Measurements from ENCODE around the gene SCD. TPM values are rescaled to one million over a fixed set of nuclear protein-coding genes. Genes with fewer than 3 reads are reported as not detected.

The SCD gene
- total and polyA plus RNA-seq, 2 of the 13 experiments (the other 11 are each of a cell fraction or from before 2014, with no cell fraction given), result 492 to 512 TPM

DNA sequence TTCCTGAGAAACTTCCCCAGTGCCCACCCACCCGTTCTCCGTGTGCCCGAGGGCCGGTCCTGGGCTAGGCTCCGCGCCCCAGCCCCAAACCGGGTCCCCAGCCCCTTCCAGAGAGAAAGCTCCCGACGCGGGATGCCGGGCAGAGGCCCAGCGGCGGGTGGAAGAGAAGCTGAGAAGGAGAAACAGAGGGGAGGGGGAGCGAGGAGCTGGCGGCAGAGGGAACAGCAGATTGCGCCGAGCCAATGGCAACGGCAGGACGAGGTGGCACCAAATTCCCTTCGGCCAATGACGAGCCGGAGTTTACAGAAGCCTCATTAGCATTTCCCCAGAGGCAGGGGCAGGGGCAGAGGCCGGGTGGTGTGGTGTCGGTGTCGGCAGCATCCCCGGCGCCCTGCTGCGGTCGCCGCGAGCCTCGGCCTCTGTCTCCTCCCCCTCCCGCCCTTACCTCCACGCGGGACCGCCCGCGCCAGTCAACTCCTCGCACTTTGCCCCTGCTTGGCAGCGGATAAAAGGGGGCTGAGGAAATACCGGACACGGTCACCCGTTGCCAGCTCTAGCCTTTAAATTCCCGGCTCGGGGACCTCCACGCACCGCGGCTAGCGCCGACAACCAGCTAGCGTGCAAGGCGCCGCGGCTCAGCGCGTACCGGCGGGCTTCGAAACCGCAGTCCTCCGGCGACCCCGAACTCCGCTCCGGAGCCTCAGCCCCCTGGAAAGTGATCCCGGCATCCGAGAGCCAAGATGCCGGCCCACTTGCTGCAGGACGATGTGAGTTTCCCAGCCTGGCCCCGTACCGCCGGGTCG is at the start of gene SCD (continued):
- TF ChIP-seq ZNF546 (CRISPR knock-in tag; conservative IDR thresholded peaks at IDR 0.05) (0 out of 2 replicates have a peak, but pooled peaks have one; percentile 71), MXD4 (CRISPR knock-in tag; IDR thresholded peaks at IDR 0.05) (peak; percentile 18), ZNF670 (CRISPR knock-in tag; IDR thresholded peaks at IDR 0.05; ENCODE audit: borderline replicate concordance) (no peak), SATB2 (CRISPR knock-in tag; IDR thresholded peaks at IDR 0.05) (no peak), SIN3B (IDR thresholded peaks at IDR 0.05; ENCODE audit: low read length) (peak; percentile 33; the same call in 1 of the 2 replicates), KDM5A (IDR thresholded peaks at IDR 0.05; ENCODE audit: borderline replicate concordance, low read length) (0 out of 2 replicates have a peak, but pooled peaks have one; percentile 4), ZNF788 (CRISPR knock-in tag; IDR thresholded peaks at IDR 0.05; ENCODE audit: borderline replicate concordance) (no peak), MLLT10 (CRISPR knock-in tag; IDR thresholded peaks at IDR 0.05) (peak; percentile 82), FOXA1 (IDR thresholded peaks at IDR 0.05) (no peak), FOXA1 (CRISPR knock-in tag; IDR thresholded peaks at IDR 0.05) (no peak), HHEX (CRISPR knock-in tag; IDR thresholded peaks at IDR 0.05) (no peak), ZBTB3 (CRISPR knock-in tag; IDR thresholded peaks at IDR 0.05; ENCODE audit: borderline replicate concordance, low read depth) (no peak), TARDBP (CRISPR knock-in tag; IDR thresholded peaks at IDR 0.05) (no peak; the same call in 1 of the 2 replicates), ASH2L (IDR thresholded peaks at IDR 0.05; ENCODE audit: insufficient read length, low read depth, low read length) (peak; percentile 63), STAG1 (CRISPR knock-in tag; IDR thresholded peaks at IDR 0.05) (no peak), ZNF737 (CRISPR knock-in tag; IDR thresholded peaks at IDR 0.05; ENCODE audit: borderline replicate concordance) (peak; percentile 32; the same call in 1 of the 2 replicates), ZZZ3 (CRISPR knock-in tag; IDR thresholded peaks at IDR 0.05; ENCODE audit: borderline replicate concordance) (0 out of 2 replicates have a peak, but pooled peaks have one; percentile 1), FOXC1 (CRISPR knock-in tag; IDR thresholded peaks at IDR 0.05; ENCODE audit: borderline replicate concordance) (no peak; the same call in 1 of the 2 replicates)
- TF ChIP-seq, protein P1, sequence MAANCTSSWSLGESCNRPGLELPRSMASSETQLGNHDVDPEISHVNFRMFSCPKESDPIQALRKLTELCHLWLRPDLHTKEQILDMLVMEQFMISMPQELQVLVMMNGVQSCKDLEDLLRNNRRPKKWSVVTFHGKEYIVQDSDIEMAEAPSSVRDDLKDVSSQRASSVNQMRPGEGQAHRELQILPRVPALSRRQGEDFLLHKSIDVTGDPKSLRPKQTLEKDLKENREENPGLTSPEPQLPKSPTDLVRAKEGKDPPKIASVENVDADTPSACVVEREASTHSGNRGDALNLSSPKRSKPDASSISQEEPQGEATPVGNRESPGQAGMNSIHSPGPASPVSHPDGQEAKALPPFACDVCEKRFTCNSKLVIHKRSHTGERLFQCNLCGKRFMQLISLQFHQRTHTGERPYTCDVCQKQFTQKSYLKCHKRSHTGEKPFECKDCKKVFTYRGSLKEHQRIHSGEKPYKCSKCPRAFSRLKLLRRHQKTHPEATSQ (CRISPR knock-in tag; IDR thresholded peaks at IDR 0.05; ENCODE audit: borderline replicate concordance), result peak; percentile 59; the same call in 1 of the 2 replicates
- TF ChIP-seq, protein P2, sequence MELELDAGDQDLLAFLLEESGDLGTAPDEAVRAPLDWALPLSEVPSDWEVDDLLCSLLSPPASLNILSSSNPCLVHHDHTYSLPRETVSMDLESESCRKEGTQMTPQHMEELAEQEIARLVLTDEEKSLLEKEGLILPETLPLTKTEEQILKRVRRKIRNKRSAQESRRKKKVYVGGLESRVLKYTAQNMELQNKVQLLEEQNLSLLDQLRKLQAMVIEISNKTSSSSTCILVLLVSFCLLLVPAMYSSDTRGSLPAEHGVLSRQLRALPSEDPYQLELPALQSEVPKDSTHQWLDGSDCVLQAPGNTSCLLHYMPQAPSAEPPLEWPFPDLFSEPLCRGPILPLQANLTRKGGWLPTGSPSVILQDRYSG (CRISPR knock-in tag; IDR thresholded peaks at IDR 0.05), result no peak
- TF ChIP-seq, protein P3, sequence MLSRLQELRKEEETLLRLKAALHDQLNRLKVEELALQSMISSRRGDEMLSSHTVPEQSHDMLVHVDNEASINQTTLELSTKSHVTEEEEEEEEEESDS (CRISPR knock-in tag; IDR thresholded peaks at IDR 0.05; ENCODE audit: borderline replicate concordance), result no peak
- TF ChIP-seq, protein P4, sequence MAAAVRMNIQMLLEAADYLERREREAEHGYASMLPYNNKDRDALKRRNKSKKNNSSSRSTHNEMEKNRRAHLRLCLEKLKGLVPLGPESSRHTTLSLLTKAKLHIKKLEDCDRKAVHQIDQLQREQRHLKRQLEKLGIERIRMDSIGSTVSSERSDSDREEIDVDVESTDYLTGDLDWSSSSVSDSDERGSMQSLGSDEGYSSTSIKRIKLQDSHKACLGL (CRISPR knock-in tag; IDR thresholded peaks at IDR 0.05), result peak; percentile 88
- TF ChIP-seq, protein P5, sequence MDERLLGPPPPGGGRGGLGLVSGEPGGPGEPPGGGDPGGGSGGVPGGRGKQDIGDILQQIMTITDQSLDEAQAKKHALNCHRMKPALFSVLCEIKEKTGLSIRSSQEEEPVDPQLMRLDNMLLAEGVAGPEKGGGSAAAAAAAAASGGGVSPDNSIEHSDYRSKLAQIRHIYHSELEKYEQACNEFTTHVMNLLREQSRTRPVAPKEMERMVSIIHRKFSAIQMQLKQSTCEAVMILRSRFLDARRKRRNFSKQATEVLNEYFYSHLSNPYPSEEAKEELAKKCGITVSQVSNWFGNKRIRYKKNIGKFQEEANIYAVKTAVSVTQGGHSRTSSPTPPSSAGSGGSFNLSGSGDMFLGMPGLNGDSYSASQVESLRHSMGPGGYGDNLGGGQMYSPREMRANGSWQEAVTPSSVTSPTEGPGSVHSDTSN (CRISPR knock-in tag; IDR thresholded peaks at IDR 0.05), result no peak
- TF ChIP-seq, protein P6, sequence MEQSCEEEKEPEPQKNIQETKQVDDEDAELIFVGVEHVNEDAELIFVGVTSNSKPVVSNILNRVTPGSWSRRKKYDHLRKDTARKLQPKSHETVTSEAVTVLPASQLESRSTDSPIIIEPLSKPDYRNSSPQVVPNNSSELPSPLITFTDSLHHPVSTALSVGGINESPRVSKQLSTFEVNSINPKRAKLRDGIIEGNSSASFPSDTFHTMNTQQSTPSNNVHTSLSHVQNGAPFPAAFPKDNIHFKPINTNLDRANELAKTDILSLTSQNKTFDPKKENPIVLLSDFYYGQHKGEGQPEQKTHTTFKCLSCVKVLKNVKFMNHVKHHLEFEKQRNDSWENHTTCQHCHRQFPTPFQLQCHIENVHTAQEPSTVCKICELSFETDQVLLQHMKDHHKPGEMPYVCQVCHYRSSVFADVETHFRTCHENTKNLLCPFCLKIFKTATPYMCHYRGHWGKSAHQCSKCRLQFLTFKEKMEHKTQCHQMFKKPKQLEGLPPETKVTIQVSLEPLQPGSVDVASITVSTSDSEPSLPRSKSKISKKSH (CRISPR knock-in tag; IDR thresholded peaks at IDR 0.05; ENCODE audit: borderline replicate concordance), result no peak
